NCI-H1105 (cell line): Measurements from ENCODE around the gene ZBTB16.

Experiments
- DNase-seq: peaks from one replicate; lab custom pipeline; 2025; lab: John Stamatoyannopoulos, UW

ZBTB16 gene

GRCh38 chr11:114260483-114260882, 201.0 kb downstream of the ZBTB16 start:
- no peak for DNase-seq

GRCh38 chr11:114261791-114262190, 202.3 kb downstream of the ZBTB16 start:
- no peak for DNase-seq

GRCh38 chr11:114262681-114263512, 203.4 kb downstream of the ZBTB16 start:
- DNase-seq, result peak; percentile 56

GRCh38 chr11:114263513-114264170, 204.1 kb downstream of the ZBTB16 start:
- DNase-seq, result no peak

GRCh38 chr11:114264381-114264780, 204.9 kb downstream of the ZBTB16 start:
- no peak for DNase-seq

GRCh38 chr11:114265122-114265878, 205.8 kb downstream of the ZBTB16 start:
- no peak for DNase-seq

GRCh38 chr11:114269498-114269897, 210.0 kb downstream of the ZBTB16 start:
- DNase-seq, result no peak

- DNase-seq, result no peak
Observed at GRCh38 chr11:114270531-114271270, 211.2 kb downstream of the ZBTB16 start.

GRCh38 chr11:114271316-114271715, 211.8 kb downstream of the ZBTB16 start:
- DNase-seq, result no peak

- no peak for DNase-seq
Observed at GRCh38 chr11:114272311-114272710, 212.8 kb downstream of the ZBTB16 start.

GRCh38 chr11:114273071-114273470, 213.6 kb downstream of the ZBTB16 start:
- no peak for DNase-seq

- no peak for DNase-seq
Observed at GRCh38 chr11:114273890-114274635, 214.6 kb downstream of the ZBTB16 start.

GRCh38 chr11:114274637-114275036, 215.1 kb downstream of the ZBTB16 start:
- DNase-seq, result no peak

GRCh38 chr11:114275280-114275679, 215.8 kb downstream of the ZBTB16 start:
- DNase-seq, result no peak

GRCh38 chr11:114276077-114276476, 216.6 kb downstream of the ZBTB16 start:
- DNase-seq, result no peak

- DNase-seq, result no peak
Observed at GRCh38 chr11:114277637-114278341, 218.3 kb downstream of the ZBTB16 start.

- no peak for DNase-seq
Observed at GRCh38 chr11:114278342-114279065, 219.0 kb downstream of the ZBTB16 start.

GRCh38 chr11:114279792-114280546, 220.5 kb downstream of the ZBTB16 start:
- DNase-seq, result no peak

- DNase-seq, result peak; percentile 56
Observed at GRCh38 chr11:114280696-114281095, 221.2 kb downstream of the ZBTB16 start.
